HUES6 (cell line): Measurements from ENCODE around the gene SCART1.

Experiments used
- H3K27ac ChIP-seq: 2 replicates; pipeline ENCODE4 v1.7.0; 2013; ENCODE audit warnings: low read depth, mild to moderate bottlenecking, low read length, inconsistent platforms
- H3K27me3 ChIP-seq: 2 replicates; pipeline ENCODE4 v1.6.1; 2013; ENCODE audit warnings: low read length; ENCODE audit not compliant: control insufficient read depth, insufficient read depth
- H3K36me3 ChIP-seq: 2 replicates; pipeline ENCODE4 v1.6.1; 2013; ENCODE audit warnings: low read length; ENCODE audit not compliant: control insufficient read depth, insufficient read depth
- H3K4me1 ChIP-seq: 2 replicates; pipeline ENCODE4 v1.6.1; 2013; ENCODE audit warnings: low read length; ENCODE audit not compliant: control insufficient read depth, insufficient read depth
- H3K4me3 ChIP-seq: 2 replicates; pipeline ENCODE4 v1.5.1; 2013; ENCODE audit warnings: low read depth, low read length
- H3K9ac ChIP-seq: one replicate; pipeline ENCODE4 v1.6.1; 2013; ENCODE audit warnings: mild to moderate bottlenecking, low read length
- H3K9me3 ChIP-seq: 2 replicates; pipeline ENCODE4 v1.6.1; 2013; ENCODE audit warnings: low read depth, low read length; ENCODE audit not compliant: control insufficient read depth, insufficient read depth

SCART1 gene

GRCh38 chr10:133445751-133446708 is 7.7 kb upstream of the SCART1 start:
- Histone ChIP-seq H3K9me3 (peaks cover 65% of the 10 kb centered on the region), H3K27ac (no peak overlapping the region), H3K4me1 (no peaks in the 10 kb centered on the region), H3K27me3 (no peaks in the 10 kb centered on the region), H3K4me3 (no peak overlapping the region), H3K36me3 (no peaks in the 10 kb centered on the region), H3K9ac (no peak overlapping the region)

GRCh38 chr10:133446979-133447378 is 6.8 kb upstream of the SCART1 start:
- Histone ChIP-seq H3K27me3 (no peaks in the 10 kb centered on the region), H3K36me3 (no peaks in the 10 kb centered on the region), H3K9me3 (peaks cover 69% of the 10 kb centered on the region), H3K27ac (no peak overlapping the region), H3K4me1 (no peaks in the 10 kb centered on the region), H3K4me3 (no peak overlapping the region), H3K9ac (no peak overlapping the region)

- Histone ChIP-seq H3K27me3 (no peaks in the 10 kb centered on the region), H3K4me1 (no peaks in the 10 kb centered on the region), H3K9ac (no peak overlapping the region), H3K27ac (no peak overlapping the region), H3K36me3 (no peaks in the 10 kb centered on the region), H3K4me3 (no peak overlapping the region), H3K9me3 (peaks cover 60% of the 10 kb centered on the region)
Measured at GRCh38 chr10:133448120-133448519, 5.6 kb upstream of the SCART1 start.

GRCh38 chr10:133451346-133451745 is 2.4 kb upstream of the SCART1 start:
- Histone ChIP-seq H3K4me3 (no peak overlapping the region), H3K27me3 (no peaks in the 10 kb centered on the region; the same call in 1 of the 2 replicates), H3K36me3 (no peaks in the 10 kb centered on the region), H3K9me3 (peaks cover 66% of the 10 kb centered on the region), H3K4me1 (no peaks in the 10 kb centered on the region), H3K27ac (no peak overlapping the region), H3K9ac (no peak overlapping the region)

GRCh38 chr10:133452453-133452852 is 1.3 kb upstream of the SCART1 start:
- Histone ChIP-seq H3K27ac (no peak overlapping the region), H3K4me1 (no peaks in the 10 kb centered on the region), H3K9me3 (peaks cover 65% of the 10 kb centered on the region), H3K27me3 (no peaks in the 10 kb centered on the region; the same call in 1 of the 2 replicates), H3K36me3 (no peaks in the 10 kb centered on the region), H3K9ac (no peak overlapping the region), H3K4me3 (no peak overlapping the region)

- Histone ChIP-seq H3K27ac (no peak overlapping the region), H3K9ac (no peak overlapping the region), H3K4me1 (no peaks in the 10 kb centered on the region), H3K27me3 (no peaks in the 10 kb centered on the region; the same call in 1 of the 2 replicates), H3K9me3 (peaks cover 64% of the 10 kb centered on the region; the same call in 1 of the 2 replicates), H3K4me3 (no peak overlapping the region), H3K36me3 (no peaks in the 10 kb centered on the region)
Measured at GRCh38 chr10:133454204-133454893, 604 bp downstream of the SCART1 start.

- H3K27me3 ChIP-seq, result no peaks in the 10 kb centered on the region; the same call in 1 of the 2 replicates
- H3K27ac ChIP-seq, result no peak overlapping the region
- peaks cover 66% of the 10 kb centered on the region; the same call in 1 of the 2 replicates for H3K9me3 ChIP-seq
- no peak overlapping the region for H3K4me3 ChIP-seq
- H3K36me3 ChIP-seq, result no peaks in the 10 kb centered on the region
- H3K4me1 ChIP-seq, result no peaks in the 10 kb centered on the region
- no peak overlapping the region for H3K9ac ChIP-seq
Measured at GRCh38 chr10:133455196-133455595, 1.5 kb downstream of the SCART1 start.

- Histone ChIP-seq H3K4me1 (no peaks in the 10 kb centered on the region), H3K27me3 (no peaks in the 10 kb centered on the region; the same call in 1 of the 2 replicates), H3K9me3 (peaks cover 66% of the 10 kb centered on the region; the same call in 1 of the 2 replicates), H3K4me3 (no peak overlapping the region), H3K9ac (no peak overlapping the region), H3K36me3 (no peaks in the 10 kb centered on the region), H3K27ac (no peak overlapping the region)
Measured at GRCh38 chr10:133455611-133456031, 1.9 kb downstream of the SCART1 start.

- no peak overlapping the region for H3K27ac ChIP-seq
- no peaks in the 10 kb centered on the region for H3K4me1 ChIP-seq
- H3K9ac ChIP-seq, result no peak overlapping the region
- no peaks in the 10 kb centered on the region for H3K36me3 ChIP-seq
- H3K9me3 ChIP-seq, result peaks cover 63% of the 10 kb centered on the region; the same call in 1 of the 2 replicates
- no peak overlapping the region for H3K4me3 ChIP-seq
- H3K27me3 ChIP-seq, result no peaks in the 10 kb centered on the region; the same call in 1 of the 2 replicates
Measured at GRCh38 chr10:133456041-133456951, 2.6 kb downstream of the SCART1 start.

GRCh38 chr10:133457100-133457841 is 3.5 kb downstream of the SCART1 start:
- H3K4me3 ChIP-seq, result no peak overlapping the region
- H3K4me1 ChIP-seq, result no peaks in the 10 kb centered on the region
- no peak overlapping the region for H3K27ac ChIP-seq
- no peaks in the 10 kb centered on the region; the same call in 1 of the 2 replicates for H3K27me3 ChIP-seq
- H3K9ac ChIP-seq, result no peak overlapping the region
- H3K9me3 ChIP-seq, result peaks cover 67% of the 10 kb centered on the region; the same call in 1 of the 2 replicates
- H3K36me3 ChIP-seq, result no peaks in the 10 kb centered on the region
